COLO668 (cell line): ENCODE data around the gene PSMD9.
"Not testable (repeated sequence)": the region's sequence is repeated elsewhere in the genome, so short reads cannot be mapped to it uniquely, and the experiment has no call there.

Experiments
- DNase-seq: peaks from one replicate; lab custom pipeline; 2025; ENCODE audit not compliant: unreplicated experiment; lab: John Stamatoyannopoulos, UW

The PSMD9 gene, protein sequence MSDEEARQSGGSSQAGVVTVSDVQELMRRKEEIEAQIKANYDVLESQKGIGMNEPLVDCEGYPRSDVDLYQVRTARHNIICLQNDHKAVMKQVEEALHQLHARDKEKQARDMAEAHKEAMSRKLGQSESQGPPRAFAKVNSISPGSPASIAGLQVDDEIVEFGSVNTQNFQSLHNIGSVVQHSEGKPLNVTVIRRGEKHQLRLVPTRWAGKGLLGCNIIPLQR

GRCh38 chr12:121888478-121889273 lies at the start of gene PSMD9:
TSS of gene PSMD9 (plus strand) at chr12:121888790. CDS start at chr12:121888857, 67 bp downstream.
- peak; percentile 99 for DNase-seq

DNA sequence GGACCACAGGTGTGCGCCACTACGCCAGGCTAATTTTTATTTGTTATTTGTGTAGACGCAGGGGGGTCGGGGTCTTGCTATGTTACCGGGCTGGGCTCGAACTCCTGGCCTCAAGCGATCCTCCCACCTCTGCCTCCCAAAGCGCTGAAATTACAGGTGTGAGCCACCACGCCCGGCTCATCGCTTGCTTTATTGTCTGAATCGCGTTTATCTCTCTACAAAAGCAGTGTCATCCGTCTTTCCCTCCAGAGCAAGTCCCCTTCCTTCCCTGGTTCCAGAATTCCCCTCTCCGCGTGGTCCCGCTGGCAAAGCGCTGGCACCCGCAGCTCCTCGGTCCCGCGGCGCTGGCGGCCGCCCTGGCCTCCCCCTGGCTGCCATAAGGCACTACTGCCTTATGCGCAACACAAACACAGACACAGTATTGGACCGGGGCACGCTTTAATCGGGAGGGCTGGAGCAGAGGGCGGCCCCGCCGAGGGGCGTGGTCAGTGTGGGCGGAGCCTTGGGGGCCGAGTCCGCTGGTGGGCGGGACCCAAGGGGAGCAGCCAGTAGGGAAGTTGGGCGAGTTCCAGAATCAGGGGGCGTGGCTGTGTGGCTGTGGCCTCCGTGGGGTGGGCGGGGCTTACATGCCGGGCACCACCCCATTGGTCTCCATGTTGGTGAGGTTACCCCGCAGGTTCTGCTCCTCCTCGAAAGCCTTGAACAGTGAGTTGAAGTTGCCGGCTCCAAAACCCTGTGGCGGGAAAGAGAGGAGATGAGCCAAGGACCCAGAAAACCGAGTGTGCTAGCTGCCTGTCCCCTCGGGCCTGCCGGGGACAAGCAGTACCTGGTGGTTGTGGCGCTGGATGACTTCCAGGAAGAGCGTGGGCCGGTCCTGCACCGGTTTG lies 49.2 kb upstream of the PSMD9 start:
- DNase-seq = peak; percentile 99

DNA sequence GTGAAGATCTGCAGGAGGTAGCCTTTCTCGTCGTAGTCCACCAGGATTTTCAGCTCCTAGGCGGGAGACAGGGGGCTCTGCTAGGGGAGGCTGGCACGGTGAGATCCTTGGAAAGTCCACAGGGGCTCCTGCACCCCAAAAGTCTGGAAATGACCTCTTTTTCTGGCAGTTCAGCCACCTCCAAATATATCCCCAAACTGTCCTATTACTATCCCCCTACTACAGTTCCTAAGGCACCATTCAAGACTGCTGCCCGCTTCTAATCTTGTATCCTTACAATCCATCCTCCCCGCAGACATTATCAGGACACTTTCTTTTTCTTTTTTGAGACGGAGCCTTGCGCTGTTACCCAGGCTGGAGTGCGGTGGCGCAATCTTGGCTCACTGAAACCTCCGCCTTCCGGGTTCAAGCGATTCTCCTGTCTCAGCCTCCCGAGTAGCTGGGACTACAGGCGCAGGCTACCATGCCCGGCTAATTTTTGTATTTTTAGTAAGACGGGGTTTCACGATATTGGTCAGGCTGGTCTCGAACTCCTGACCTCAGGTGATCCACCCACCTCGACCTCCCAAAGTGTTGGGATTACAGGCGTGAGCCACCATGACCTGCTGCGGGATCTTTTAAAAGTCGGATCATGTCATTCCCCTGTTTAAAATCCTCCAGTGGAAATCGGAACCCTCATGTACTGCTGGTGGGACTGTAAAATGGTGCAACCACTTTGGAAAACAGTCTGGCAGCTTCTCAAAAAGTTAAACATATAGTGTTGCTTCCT lies 48.4 kb upstream of the PSMD9 start:
- no peak for DNase-seq

DNA sequence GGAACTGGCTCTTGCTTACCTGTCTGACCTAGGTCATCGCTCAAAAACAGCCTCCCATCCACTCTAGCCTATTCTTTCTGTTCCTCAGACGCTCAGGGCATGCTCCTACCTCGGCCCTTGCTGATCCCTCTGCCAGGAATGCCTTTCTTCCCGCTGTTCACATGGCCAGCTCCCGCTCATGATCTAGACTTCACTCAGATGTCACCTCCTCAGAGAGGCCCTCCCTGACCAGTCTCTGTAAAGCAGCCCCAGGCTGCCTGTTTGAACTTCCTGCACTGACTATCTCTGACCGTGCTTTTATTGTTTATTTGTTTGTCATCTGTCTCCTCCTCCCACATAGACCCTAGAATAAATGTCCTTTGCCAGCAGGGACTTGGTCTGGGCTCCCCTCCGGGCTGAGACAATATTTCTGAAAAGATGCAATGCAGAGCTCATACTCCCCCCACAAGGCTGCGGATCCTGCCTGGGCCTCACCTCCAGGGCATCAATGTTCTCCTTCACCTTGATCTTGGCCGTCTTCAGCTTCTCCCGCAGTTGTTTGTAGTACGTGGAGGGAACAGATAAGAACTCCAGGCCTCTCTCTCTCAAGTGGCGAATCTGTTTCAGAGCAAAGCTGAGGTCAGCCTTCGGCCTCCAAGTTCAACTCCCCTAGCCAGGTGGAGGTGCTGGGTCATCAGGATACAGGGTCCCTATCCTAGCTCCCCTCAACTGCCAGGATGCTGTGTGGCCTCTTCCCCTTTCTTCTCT lies 45.2 kb upstream of the PSMD9 start:
- no peak for DNase-seq

DNA sequence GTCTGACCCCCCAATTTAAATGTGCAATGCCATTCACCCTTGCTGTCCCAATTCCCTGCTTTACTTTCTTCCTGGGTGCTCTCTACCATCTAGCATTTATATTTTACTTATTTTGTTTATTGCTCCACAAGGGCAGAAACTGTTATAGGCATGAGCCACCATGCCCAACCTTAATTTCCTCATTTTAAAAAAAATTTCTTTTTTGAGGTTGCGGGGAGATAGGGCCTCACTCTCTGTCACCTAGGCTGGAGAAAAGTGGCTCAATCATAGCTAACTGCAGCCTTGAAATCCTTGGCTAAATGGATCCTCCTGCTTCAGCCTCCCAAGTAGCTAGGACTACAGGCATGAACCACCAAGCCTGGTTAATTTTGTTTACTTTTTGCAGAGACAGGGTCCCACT lies 42.9 kb upstream of the PSMD9 start:
- DNase-seq = no peak

- no peak for DNase-seq
These were observed 39.4 kb upstream of the PSMD9 start for GRCh38 chr12:121849211-121849610.

DNA sequence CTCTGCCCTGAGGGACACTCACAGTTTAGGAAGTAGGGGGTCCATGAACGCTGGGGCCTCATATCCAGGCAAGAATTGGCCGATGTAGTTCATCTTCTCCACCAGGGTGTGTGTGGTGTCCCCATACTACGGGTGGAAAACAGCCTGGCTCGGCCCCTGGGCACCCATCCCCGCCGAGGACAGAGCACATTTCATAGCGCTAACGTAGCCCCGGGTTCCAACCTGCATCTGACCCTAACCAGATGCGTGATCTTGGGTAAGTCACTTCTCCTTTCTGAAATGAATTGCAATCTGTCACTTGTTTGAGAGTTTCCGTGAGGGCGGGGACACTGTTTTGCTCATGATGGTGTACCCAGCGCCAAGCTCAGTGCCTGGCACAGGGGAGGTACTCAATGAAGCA lies 38.9 kb upstream of the PSMD9 start:
- no peak for DNase-seq

DNA sequence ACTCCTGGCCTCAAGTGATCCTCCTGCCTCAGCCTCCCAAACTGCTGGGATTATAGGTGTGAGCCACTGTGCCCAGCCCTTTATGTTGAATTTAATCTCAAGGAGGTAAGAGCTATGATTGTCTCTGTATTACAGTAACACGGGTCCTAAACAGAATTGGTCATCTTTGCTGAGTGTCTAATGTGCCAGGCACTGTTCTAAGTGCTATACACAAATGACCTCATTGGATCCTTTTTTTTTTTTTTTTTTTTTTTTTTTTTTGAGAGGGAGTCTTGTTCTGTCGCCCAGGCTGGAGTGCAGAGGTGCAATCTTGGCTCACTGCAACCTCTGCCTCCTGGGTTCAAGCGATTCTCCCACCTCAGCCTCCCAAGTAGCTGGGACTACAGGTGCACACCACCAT lies 36.2 kb upstream of the PSMD9 start:
- DNase-seq = not testable (repeated sequence)

DNA sequence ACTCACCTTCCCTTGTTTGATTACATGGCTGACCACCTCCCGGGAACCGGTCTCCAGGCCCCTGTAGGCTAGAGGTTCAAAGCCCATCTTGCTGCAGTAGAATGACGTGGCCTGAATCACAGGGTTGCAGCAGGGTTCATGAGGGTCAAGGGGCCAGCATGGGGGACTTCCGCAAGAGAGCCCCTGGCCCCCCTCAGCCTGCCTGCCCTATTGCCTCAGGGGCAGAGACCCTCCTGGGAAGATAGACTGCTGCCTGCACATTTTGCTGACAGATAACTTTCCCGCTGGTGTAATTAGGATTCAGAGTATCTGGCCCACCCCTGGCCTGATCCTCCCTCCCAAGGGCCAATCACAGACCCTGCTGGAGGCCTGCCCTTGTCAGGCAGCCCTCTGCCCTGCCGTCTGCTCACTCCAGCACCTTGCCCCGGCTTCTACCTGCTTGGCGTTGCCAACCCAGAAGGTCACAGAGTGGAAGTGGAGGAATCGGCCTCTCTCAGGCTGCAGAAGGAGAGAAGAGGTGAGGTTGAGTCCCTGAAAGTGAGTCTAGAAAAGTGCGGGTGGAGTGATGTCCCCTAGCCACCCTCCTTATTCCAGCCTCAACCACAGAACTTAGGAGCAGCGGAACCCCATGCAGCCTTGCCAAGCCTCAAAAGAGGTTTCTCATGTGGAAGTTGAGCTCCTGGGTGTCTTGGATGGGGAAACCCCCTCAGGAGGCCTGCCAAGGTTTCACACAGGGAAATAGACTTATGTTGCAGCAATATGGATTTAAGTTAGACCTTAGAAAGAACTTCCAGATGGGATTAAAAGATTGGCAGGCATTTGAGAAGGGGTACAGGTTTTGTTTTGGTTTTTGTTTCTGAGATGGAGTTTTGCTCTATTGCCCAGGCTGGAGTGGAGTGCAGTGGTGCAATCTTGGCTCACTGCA lies 31.0 kb upstream of the PSMD9 start:
- DNase-seq = no peak

DNA sequence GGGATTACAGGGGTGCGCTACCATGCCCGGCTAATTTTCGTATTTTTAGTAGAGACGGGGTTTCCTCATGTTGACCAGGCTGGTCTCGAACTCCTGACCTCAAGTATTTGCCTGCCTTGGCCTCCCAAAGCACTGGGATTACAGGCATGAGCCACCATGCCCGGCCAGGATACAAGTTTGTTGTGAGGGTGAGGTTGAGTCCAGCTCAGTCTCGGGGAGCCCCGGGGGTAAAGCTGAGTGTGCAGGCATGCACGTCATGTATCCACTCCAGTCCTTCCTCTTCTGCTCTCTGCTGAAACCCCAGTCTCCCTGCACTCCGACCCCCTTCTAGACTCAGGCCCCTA lies 30.3 kb upstream of the PSMD9 start:
- DNase-seq = no peak

DNA sequence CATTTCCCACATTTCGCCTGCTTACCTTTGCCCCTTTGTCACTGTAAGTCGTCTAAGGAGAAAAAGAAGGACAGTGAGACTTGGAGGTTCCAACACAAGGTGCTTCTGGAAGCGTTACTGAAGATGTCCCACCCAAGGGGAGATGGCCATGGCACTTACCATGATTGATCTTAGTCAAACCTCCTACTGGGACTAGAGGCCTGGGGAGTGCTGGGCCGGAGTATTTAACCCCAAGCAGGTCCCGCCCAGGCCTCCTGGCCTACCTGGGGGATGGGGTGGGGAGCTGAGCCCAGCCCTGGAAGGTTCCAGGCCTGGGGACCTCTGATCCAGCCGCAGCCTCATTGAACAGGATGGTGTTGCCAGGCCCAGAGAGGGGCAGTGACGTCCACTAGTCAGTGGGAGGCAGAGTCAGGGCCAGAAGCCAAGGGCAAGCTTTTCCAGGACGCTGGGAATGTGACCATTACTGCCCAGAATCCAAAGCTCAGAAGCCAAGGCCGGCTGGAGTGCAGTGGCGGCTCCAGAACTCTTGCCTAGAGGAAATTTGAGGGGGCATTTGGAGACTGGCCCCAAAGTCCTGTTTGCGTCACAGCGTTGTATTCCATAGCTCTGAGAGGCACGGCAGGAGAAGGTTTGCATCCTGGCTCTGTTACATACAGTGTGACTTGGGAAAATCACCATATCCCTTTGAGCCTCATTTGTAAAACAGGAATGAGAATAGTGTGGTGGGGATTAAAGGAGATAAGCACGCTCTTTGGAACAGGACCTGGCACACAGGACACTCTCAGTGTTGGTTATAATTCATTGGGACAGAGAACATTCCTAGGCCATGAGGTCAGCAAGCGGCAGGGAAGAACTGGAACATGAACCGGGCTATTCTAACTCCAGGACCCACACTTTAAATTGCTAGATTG lies 29.7 kb upstream of the PSMD9 start, which contains the start of gene HPD:
Gene HPD, minus strand, starts transcription at position 198 of the 911 bp plus-strand sequence. Its CDS starts 36 bp downstream, at position 162.
- DNase-seq = no peak

- no peak for DNase-seq
These were observed 28.3 kb upstream of the PSMD9 start for GRCh38 chr12:121860257-121860656.

DNA sequence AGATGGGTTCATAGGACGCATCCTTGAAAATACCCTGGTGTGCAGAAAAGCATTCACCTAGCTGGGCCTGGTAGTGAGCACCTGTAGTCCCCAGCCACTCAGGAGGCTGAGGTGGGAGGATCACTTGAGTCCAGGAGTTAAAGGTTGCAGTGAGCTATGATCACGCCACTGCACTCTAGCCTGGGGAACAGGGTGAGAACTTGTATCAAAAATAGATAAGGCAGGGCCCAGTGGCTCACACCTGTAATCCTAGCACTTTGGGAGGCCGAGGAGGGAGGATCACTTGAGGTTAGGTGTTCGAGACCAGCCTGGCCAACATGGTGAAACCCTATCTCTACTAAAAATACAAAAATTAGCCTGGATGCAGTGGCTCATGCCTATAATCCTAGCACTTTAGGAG lies 27.9 kb upstream of the PSMD9 start:
- DNase-seq = not testable (repeated sequence)

- no peak for DNase-seq
These were observed 26.8 kb upstream of the PSMD9 start for GRCh38 chr12:121861636-121862254.

GRCh38 chr12:121866331-121866730 lies 22.3 kb upstream of the PSMD9 start:
- no peak for DNase-seq

GRCh38 chr12:121869229-121869628 lies 19.4 kb upstream of the PSMD9 start:
- DNase-seq = not testable (repeated sequence)

DNA sequence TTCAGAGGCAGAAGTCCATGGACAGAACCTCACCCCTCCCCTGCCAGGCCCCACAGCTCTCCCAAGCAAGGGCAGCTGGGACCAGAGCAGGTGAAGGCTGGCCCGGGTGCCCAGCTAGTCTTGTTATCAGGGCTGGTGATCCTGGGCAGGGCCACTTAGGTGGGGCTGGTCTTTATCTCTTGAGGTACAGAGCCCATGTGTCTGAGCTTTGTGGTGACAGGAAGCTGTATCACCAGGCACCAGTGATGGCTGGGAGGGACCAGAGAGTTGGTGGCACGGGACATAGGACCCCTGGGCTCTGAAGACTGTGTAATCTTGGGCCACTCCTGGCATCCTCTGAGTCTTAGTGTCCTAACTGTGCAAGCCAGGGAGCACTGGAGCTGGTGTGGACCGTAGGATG lies 17.1 kb upstream of the PSMD9 start:
- DNase-seq = no peak
